HG03196 (cell line): ENCODE results near the gene USP5.

Experiments
- ATAC-seq: cut with Tn5 transposase; IDR thresholded peaks from one replicate; pipeline ENCODE4 v1.9.1; 2021; ENCODE audit not compliant: unreplicated experiment

Gene USP5, protein sequence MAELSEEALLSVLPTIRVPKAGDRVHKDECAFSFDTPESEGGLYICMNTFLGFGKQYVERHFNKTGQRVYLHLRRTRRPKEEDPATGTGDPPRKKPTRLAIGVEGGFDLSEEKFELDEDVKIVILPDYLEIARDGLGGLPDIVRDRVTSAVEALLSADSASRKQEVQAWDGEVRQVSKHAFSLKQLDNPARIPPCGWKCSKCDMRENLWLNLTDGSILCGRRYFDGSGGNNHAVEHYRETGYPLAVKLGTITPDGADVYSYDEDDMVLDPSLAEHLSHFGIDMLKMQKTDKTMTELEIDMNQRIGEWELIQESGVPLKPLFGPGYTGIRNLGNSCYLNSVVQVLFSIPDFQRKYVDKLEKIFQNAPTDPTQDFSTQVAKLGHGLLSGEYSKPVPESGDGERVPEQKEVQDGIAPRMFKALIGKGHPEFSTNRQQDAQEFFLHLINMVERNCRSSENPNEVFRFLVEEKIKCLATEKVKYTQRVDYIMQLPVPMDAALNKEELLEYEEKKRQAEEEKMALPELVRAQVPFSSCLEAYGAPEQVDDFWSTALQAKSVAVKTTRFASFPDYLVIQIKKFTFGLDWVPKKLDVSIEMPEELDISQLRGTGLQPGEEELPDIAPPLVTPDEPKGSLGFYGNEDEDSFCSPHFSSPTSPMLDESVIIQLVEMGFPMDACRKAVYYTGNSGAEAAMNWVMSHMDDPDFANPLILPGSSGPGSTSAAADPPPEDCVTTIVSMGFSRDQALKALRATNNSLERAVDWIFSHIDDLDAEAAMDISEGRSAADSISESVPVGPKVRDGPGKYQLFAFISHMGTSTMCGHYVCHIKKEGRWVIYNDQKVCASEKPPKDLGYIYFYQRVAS

DNA sequence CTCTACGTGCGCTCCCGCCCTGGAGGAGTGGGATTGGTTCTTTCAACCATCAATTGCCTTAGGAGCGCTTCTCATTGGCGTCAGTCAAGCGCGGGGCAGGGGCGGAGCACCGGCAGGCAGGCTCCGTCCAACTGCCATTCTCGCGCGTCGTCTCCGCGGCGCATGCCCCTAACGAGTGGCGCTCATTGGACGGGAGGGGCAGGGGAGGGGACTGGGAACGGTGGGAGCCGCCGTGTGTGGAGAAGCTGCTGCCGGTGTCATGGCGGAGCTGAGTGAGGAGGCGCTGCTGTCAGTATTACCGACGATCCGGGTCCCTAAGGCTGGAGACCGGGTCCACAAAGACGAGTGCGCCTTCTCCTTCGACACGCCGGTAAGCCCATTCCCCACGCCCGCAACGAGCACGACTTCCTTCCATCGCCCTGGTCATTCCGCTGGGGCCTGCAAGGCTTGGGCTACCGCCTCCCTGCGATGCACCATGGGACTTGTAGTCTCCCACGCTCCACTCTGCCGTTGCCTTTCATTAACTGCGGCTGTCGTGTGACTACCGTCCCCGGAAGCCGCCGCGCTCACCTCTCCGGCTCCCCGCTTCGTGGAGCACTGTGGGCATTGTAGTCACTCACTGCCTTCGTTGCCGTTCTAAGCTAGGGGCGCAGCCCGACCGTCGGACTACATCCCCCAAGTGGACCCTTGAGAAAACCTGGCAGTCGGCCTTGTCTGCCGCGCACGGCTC, at the start of gene USP5:
Gene USP5, plus strand, starts transcription at position 230 of the 730 bp plus-strand sequence. Its CDS starts 30 bp downstream, at position 260.
- ATAC-seq, result peak; percentile 77

DNA sequence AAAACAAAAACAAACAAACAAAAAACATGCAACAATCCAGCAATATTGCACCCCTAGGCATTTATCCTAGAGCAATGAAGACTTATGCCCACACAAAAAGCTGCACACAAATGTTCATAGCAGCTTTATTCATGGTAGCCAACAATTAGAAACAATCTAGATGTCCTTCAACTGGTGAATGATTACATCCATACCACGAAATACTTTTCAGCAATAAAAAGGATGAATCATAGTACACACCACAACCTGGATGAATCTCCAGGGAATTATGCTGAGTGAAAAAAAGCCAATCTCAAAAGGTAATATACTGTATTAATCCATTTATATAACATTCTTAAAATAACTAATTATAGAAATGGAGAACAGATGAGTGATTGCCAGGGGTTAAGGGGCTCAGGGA, 44.8 kb upstream of the USP5 start:
- ATAC-seq, result no peak

DNA sequence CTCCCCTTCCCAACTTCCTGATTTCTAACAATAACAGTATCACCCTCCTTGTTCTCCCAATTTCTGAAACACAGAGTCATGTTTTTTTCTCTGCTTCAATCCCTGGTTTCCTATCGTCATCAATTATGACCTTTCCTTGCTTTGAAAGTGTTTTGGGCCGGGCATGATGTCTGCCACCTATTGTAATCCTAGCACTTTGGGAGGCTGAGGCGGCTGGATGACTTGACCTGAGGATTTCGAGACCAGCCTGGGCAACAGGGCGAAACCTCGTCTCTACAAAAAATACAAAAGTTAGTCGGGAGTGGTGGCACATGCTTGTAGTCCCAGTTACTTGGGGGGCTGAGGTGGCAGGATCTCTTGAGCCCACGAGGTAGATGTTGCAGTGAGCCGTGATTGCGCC, 42.9 kb upstream of the USP5 start:
- no peak for ATAC-seq

DNA sequence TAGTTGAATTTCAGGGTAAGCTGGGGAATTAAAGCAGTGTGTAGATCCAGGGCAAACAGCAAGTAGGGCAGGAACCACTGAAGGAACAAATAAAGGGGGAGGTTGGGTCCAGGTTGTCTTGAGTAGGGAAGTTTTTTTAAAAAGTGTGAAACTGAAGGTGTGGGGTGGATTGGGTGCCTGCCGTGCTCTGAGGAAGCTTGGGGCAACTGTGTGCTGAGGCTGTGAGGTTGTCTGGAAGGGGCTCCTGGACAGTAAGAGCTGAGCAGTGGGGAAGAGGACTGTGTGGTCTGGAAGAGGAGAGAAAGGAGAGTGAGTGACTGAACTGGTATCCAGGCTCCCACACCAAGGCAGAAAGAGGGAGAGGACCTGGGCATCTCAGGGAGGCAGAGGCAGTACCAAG, 41.2 kb upstream of the USP5 start:
- no peak for ATAC-seq

DNA sequence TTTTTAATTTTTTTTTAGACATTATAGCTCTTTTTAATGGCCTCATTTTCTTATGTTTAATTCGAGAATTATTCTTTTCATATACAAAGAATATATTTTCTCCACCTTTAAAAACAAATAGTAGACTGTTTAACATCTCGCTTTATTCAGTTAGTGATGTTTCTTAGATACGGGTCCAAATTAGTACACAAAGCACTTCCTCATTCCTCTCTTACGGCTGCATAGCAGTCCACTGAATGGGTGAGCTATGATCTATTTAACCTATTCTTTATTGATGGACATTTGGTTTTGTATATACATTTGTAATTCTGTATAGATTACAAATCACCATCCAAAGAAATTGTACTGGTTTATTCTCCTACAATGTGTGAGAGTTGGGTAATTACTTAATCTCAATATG, 38.6 kb upstream of the USP5 start:
- no peak for ATAC-seq

DNA sequence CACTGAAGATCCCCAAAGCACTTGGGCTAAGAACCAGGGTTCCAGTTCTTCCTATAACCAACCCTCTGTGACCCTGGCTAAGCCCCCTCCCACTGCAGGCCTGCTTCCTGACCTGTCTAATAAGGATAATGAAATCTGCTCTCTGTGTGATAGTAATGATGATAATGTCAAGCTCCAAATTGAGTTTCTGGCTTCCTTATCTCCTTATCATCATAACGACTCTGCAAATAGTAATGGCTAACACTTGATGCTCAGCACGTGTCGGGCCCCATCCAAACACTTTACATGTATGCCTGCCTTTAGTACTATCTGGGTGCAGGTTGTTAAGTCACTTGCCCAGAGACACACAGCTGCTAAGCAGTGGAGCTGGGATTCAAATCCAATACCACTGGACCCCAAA, 35.4 kb upstream of the USP5 start:
- ATAC-seq, result no peak

DNA sequence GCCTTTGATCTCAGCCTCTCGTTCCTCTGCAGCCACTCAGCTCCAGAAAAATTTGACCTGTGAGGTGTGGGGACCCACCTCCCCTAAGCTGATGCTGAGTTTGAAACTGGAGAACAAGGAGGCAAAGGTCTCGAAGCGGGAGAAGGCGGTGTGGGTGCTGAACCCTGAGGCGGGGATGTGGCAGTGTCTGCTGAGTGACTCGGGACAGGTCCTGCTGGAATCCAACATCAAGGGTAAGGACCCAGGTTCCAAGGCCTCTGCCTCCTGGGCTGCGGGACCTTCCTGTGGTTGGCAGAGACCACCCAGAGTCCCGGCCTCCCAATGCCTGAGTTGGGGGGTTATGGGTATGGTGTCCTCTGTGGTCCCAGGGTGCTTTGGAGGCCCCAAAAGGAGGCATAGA, 34.9 kb upstream of the USP5 start:
- ATAC-seq, result no peak

DNA sequence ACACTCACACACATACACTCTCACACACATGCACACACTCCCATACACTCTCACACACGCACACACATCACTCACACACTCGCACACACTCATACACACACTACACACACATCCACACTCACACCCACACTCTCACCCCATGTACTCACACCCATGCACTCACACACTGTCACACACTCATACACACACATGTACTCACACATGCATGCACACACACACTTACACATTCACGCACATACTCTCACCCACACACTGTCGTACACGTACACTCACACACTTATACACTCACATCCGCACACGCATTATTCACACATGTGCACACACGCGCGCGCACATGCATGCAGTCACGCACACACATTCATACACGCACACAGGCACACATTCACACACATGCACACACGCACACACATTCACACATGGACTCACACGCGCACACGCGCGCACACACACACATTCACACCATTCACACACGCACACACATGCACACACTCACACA, 34.2 kb upstream of the USP5 start:
- no peak for ATAC-seq

DNA sequence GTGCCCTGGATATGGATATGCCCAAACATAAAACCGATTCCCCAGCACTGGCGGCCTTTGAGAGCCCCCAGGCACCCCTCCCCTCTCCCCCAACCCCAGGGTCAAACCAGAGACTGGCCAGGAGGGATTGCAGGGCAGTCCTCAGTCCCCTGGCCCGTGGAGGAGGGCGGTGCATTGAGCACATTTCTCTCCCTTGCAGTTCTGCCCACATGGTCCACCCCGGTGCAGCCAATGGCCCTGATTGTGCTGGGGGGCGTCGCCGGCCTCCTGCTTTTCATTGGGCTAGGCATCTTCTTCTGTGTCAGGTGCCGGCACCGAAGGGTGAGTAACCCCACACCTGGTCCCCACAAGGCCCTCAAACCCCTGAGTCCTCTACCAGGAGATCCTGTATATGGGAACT, 33.7 kb upstream of the USP5 start:
- ATAC-seq, result no peak

DNA sequence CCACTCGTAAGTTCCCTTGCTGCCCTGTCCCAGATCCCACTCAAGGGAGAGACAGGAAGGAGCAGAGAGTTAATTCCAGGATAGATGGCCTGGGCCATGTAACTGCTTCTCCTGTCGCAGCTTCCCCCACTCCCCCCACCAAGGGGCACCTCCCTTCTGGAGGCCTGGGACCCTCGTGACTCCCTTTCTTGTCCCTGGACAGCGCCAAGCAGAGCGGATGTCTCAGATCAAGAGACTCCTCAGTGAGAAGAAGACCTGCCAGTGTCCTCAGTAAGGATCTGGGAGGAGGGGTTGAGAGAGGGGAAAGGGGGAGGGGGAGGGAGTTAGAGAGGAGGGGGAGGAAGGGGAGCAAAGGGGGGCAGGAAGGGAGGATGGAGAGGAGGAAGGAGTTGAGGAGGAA, 33.3 kb upstream of the USP5 start:
- no peak for ATAC-seq

DNA sequence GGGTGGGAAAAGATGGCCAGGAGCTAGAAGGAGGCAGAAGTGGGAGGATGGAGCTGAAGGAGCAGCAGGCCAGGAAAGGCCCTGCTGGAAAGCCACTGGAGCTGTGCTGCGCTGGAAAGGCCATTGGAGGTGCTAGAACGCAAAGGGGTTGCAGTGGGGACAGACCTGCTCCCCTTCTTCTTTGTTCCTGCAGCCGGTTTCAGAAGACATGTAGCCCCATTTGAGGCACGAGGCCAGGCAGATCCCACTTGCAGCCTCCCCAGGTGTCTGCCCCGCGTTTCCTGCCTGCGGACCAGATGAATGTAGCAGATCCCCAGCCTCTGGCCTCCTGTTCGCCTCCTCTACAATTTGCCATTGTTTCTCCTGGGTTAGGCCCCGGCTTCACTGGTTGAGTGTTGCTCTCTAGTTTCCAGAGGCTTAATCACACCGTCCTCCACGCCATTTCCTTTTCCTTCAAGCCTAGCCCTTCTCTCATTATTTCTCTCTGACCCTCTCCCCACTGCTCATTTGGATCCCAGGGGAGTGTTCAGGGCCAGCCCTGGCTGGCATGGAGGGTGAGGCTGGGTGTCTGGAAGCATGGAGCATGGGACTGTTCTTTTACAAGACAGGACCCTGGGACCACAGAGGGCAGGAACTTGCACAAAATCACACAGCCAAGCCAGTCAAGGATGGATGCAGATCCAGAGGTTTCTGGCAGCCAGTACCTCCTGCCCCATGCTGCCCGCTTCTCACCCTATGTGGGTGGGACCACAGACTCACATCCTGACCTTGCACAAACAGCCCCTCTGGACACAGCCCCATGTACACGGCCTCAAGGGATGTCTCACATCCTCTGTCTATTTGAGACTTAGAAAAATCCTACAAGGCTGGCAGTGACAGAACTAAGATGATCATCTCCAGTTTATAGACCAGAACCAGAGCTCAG, 32.6 kb upstream of the USP5 start:
- ATAC-seq, result no peak

DNA sequence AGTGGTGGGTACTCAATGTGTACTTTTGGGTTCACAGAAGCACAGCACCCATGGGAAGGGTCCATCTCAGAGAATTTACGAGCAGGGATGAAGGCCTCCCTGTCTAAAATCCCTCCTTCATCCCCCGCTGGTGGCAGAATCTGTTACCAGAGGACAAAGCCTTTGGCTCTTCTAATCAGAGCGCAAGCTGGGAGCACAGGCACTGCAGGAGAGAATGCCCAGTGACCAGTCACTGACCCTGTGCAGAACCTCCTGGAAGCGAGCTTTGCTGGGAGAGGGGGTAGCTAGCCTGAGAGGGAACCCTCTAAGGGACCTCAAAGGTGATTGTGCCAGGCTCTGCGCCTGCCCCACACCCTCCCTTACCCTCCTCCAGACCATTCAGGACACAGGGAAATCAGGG, 31.8 kb upstream of the USP5 start:
- no peak for ATAC-seq

DNA sequence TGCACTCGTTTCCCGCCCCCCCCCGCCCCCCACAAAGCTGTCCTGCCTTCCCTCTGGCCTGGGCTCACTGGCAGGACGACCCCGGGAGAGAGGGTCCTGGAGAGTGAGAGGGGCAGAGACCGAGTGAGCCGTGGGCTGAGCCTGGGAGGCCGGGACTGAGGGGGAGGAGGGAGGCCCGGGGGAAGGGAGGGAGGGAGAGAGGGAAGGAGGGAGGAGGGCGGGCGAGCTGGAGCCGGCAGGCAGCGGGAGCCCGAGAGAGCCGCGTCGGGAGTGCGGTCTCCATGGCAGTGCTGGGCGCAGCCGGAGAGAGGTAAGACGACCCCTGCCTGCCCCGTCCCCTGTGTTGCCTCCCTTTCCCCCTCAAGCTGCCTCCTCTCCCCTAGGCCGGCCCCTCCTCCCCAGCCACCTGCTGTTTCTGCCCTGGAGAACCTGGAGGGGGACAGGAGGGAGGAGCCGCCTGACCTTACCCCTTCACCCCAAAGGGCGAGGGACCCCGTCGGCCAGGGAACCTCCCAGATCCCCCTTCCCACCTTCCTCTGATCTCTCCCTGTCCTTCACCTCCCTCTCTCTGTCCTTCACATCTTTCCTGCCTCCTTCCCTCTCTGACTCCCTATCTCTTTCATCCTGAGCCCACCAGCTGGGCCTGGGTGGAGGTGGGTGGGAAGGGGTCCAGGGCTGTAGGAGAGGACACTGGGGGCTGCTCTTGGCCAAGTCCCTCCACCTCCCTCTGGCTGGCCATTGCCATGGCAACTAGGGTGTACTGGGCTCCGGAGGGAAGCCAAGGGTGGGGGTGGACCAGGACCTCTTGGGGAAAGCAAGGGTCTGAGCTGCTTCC, 30.1 kb upstream of the USP5 start, which contains the start of gene GPR162:
Gene GPR162, plus strand, starts transcription at position 231 of the 835 bp plus-strand sequence. CDS start 2,078 bp downstream, outside the sequence.
- no peak for ATAC-seq

DNA sequence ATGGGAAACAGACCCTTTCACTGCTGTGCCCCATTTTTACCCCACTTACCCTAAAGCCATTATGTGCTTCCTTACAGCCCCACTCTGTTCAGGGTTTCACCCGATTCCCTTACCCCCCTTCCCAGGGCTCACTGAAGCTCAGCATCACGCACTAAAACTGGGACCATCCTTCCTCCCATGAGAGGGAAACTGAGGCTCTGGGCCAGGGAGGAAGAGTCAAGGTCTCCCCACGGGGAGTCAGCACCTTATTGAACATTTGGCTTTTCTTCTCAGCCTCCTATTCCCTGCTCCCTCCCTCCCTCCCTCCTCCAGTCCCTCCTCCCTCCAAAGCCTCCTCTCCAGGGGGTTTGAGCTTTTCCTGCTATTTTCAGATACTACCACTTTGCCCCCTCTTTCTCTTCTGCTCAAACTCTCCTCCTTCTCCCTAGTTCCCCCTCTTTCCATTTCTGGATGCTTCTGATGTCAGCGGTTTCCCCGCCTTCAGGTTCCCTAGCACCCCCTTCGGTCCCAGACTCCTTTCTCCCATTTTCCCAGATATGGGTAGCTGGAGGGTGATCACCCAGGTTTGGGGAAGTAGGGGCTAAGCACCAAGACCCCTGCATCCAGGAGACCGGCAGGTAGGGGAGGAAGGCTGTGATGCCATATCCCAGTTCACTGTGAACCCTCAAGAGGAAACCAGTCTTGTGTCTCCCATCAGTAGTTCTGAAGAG, 29.4 kb upstream of the USP5 start:
- ATAC-seq, result no peak

DNA sequence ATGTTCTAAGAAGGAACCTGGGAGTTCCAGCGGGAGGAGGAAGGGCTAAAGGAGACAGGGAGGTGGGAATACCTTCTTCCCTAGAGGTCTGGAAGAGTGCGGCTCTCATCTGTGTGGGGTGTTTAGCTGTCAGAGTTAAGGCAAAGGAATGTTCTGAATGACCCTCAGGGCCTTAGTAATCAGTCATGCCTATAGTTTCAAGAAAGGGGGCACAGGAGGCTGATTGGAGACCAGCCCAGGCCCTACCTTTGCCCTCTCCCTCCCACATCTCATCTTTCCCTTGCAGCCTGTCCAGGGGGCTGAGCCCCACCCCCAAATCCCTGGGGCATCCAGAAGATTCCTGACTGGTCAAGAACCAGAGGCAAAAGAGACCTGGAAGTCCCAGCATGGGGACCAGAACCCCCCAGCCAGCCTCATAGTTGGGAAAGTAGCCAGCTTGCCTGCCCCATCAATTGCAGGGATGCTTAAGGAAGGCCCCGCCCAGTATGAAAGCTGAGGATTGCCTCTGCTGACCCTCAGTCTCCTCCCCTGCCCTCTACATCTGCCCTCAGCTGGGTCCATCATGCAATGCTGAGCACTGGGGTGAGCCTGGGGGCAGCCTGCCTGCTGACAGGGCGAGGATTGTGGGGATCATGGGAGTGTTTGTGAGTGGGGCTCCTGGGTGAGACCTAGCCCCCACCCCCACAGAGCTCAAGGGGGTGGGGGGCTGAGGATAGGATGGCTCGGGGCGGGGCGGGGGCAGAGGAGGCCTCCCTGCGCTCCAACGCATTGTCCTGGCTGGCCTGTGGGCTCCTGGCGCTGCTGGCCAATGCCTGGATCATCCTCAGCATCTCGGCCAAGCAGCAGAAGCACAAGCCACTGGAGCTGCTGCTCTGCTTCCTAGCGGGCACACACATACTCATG, 28.5 kb upstream of the USP5 start:
- no peak for ATAC-seq

DNA sequence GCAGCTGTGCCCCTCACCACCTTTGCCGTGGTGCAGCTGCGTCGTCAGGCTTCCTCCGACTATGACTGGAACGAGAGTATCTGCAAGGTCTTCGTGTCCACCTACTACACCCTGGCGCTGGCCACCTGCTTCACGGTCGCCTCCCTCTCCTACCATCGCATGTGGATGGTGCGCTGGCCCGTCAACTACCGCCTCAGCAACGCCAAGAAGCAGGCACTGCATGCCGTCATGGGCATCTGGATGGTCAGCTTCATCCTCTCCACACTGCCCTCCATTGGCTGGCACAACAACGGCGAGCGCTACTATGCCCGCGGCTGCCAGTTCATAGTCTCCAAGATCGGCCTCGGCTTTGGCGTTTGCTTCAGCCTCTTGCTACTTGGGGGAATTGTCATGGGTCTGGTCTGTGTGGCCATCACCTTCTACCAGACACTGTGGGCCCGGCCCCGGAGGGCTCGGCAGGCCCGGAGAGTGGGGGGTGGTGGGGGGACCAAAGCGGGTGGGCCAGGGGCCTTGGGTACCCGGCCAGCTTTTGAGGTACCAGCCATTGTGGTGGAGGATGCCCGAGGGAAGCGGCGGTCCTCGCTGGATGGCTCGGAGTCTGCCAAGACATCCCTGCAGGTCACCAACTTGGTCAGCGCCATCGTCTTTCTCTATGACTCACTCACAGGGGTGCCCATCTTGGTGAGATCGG, 27.7 kb upstream of the USP5 start:
- ATAC-seq, result no peak

DNA sequence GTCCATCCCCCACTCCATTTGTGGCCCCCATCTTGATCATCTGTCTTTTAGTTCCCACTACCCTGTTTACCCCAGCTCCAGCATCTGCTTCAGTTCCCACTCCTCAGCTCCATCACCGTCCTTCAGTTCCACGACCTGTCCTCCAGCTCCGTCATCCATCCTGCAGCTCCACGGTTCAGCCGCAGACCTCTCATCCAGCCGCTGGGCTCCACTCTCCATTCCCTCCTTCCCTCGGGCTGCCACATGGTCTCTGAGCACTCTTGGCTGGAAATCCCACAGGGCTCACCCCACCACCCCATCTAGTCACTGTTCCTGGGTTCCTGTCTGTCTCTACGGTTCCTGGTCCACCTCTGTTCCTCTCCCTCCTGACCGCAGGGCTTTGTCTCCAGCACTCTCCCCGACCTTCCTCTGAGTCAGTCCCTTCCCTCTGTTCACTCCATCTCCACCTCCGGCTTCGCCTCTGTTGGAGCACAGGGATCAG, 27.0 kb upstream of the USP5 start:
- no peak for ATAC-seq
